GM12873 (cell line): ENCODE results near the gene DSCAML1.

Experiments used
- TF ChIP-seq, protein P1 (sequence below): IDR thresholded peaks from 2 replicates; pipeline ENCODE4 v1.5.1; 2012; ENCODE audit warnings: low read depth, mild to moderate bottlenecking, moderate library complexity, low read length, control low read depth; ENCODE audit not compliant: insufficient read depth; ENCODE audit errors: missing control alignments

The DSCAML1 gene

DNA sequence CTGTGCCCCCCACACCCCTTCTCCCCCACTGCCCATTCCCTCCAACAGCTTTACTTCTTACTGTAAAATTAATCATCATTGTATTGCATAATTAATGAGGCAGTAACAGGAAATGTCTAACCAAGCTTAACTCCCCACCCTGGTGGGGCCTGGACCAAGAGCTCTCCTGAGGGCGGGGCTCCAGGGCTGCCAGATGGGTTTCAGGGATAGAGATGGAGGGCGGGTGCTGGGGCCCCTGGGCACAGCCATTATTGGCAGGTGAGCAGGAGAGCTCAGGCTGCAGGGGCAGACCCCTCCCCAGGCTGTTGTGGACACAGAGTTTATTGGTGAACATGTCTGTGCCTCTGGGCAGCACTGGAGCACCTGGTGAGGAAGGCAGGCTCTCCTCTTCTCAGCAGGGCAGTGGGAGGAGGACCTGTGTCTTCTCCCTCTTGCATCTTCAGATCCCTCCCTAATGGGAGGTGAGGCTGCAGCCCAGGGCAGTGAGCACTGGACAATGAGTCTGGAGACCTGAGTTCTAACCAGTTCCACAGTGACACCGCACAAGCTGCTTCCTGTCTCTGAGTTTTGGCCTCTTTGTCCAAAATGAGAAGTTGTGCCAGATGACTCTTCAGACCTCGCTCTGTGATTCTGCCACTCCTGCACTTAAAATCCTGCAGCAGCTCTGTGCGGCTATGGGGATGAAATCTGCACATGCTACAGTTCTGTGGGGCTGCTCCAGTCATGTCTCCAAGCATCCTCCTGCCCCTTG, 236.1 kb downstream of the DSCAML1 start:
- TF ChIP-seq, protein P1, sequence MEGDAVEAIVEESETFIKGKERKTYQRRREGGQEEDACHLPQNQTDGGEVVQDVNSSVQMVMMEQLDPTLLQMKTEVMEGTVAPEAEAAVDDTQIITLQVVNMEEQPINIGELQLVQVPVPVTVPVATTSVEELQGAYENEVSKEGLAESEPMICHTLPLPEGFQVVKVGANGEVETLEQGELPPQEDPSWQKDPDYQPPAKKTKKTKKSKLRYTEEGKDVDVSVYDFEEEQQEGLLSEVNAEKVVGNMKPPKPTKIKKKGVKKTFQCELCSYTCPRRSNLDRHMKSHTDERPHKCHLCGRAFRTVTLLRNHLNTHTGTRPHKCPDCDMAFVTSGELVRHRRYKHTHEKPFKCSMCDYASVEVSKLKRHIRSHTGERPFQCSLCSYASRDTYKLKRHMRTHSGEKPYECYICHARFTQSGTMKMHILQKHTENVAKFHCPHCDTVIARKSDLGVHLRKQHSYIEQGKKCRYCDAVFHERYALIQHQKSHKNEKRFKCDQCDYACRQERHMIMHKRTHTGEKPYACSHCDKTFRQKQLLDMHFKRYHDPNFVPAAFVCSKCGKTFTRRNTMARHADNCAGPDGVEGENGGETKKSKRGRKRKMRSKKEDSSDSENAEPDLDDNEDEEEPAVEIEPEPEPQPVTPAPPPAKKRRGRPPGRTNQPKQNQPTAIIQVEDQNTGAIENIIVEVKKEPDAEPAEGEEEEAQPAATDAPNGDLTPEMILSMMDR = no peak

DNA sequence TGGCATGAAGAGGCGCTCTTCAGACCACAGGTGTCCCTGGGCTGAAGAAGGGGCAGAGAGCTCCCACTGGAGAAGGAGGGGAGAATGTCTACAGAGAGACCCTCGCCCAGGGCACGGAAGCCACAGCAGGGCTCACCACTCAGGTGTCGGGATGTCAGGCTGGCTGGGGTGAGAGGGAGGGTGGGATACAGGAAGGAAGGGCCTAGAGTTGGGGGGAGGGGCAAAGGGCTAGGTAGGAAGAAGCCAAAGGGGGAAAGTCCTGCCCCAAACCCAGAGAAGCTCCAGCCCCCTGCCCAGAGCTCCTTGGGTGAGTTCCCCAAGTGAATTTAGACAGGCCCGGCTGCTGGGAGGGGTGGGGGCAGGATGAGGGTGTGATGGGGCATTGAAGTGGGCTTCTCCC, 237.3 kb downstream of the DSCAML1 start:
- TF ChIP-seq, protein P1 = no peak

DNA sequence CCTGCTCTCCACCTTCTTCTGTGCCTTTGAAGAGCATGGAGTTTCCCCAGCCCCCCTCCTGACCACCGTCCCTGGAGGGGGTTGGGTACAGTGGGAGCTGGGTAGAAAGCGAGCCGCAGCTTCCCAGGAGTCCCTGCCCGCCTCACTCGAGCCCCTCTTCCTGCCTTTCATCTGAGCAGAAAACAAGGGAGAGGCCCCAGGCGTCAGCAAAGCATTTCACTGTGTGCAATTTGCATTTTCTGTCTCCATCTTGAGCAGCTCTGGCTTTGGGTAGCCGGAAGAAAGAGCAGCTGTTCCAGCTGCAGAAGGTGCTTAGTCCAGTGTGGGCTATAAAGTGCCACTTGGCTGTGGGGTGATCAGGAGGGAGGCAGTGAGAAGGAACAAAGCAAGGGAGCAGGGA, 239.7 kb downstream of the DSCAML1 start:
- TF ChIP-seq, protein P1 = no peak

DNA sequence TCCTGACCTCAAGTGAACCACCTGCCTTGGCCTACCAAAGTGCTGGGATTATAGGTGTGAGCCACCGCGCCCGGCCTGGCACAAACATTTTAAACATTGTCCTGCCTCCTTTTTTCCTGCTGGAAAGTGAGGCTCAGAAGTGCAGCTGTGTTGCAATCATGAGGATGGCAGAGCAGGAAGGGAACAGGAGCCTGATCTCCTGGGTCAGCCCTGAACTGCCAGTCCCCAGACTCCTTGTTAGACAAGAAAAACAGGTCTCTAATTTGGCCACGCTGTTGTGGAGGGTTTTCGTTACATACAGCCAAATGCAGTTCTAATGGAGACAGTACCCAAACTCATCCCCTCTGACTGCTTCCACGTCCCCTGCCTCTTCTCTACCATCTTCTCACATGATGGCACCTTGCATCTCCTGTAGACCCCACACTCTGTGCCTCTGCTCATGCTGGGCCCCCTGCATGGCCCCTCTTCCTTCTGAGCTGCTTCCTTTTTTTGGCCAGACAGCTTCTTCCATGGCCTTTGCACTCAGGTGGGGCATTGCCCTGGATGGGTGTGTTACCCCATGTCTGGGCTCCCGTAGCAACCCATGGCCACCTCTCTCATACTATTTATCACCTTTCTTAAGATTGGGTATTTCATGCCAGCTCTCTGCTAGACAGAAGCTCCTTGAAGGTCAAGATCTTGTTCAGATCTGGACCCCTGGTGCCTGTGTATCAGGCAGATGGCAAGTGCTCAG, 242.2 kb downstream of the DSCAML1 start:
- TF ChIP-seq, protein P1 = no peak

DNA sequence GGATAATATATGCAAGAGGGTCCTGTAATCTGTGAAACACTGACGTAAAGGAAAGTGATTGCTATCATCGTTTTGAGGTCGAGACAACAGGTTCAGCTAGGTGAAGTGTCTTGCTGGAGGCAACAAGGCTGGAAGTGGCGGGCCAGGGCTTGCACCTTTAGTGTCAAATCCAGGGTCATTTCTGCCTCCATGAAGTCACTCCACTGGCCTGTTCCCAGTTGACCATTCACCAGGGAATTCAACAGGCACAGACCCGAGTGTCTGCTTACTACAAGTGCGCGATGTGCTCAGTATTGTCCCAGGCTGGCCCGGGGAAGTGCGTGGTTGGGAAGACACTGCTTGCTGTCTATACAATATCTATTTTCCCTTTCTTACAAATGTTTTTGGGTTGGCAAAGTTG, 244.4 kb downstream of the DSCAML1 start:
- TF ChIP-seq, protein P1 = no peak

DNA sequence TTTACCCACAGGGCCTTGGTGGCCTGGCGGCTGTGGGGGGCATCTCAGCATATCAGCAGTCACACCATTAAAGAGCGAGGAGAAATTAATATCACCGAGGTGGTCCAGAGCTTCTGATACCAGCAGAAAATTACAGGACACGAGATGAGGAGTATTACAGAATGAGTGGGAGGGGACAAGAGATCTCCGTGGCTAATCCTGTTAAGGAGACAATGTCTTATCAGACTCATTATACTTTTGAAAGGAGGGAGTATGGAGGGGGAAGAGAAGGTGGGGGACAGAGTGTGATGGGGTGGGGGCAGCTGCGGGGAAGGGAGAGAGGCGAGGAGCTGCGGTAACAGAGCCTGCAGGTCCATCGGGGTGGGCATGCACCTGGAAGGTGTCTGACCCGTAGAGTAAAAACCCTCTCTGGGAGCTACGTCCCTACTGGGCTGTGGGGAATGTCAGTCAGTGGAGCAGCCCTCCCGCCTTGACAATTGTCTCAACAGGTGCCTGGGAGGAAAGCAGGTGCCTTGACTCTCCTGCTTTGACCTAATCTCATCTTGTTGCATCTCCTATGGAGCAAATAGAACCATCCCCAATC, 245.2 kb downstream of the DSCAML1 start:
- TF ChIP-seq, protein P1 = no peak

DNA sequence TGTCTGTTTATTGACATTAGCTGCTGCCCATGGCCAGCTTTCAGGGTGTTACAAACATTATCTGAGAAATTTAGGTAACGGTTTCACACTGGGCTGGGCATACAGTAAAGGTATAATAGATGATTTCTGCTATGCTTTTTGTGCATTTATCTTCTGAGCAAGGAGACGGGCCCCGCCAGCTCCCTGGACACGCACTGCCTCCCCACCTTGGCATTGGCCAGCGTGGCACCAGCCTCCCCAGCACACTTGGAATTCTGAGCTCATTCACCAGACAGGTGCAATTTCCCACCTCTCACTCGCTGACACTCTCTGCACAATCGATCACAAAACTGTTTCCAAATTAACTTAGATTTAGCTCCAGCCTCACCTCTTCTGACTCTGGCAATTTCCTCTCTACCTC, 246.6 kb downstream of the DSCAML1 start:
- TF ChIP-seq, protein P1 = no peak
